Small intestine (tissue), 7 donors: Measurements from ENCODE around the gene LHX2. TPM values are rescaled to one million over a fixed set of nuclear protein-coding genes. Genes with fewer than 3 reads are reported as not detected.

Experiments used
- DNase-seq, 2 donors: peaks; one replicate each; pipeline versions ENCODE4 v3.0.0 to v3.0.0-alpha.2; 2013
- FAIRE-seq: peaks from 2 replicates; lab custom pipeline; 2012; peaks lifted over from hg19 to GRCh38; lab: Jason Lieb, UNC
- H3K27ac ChIP-seq, 3 donors: one replicate each; pipeline ENCODE4 v1.5.1; 2013; ENCODE audit warnings: low read length in 2 of 3, mild to moderate bottlenecking in 2 of 3, control low read depth in 1 of 3, inconsistent platforms in 1 of 3, low read depth in 1 of 3, moderate library complexity in 1 of 3
- H3K27me3 ChIP-seq, 3 donors: one replicate each; pipeline ENCODE4 v1.6.1; 2013; ENCODE audit warnings: low read length in 3 of 3, inconsistent platforms in 1 of 3; ENCODE audit not compliant: control insufficient read depth in 3 of 3, insufficient read depth in 3 of 3
- H3K36me3 ChIP-seq, 3 donors: one replicate each; pipeline ENCODE4 v1.6.1; 2013; ENCODE audit warnings: low read length in 3 of 3, inconsistent platforms in 1 of 3, low read depth in 1 of 3, mild to moderate bottlenecking in 1 of 3, moderate library complexity in 1 of 3; ENCODE audit not compliant: control insufficient read depth in 3 of 3, insufficient read depth in 2 of 3
- H3K4me1 ChIP-seq, 3 donors: one replicate each; pipeline ENCODE4 v1.6.1; 2013; ENCODE audit warnings: low read length in 2 of 3, inconsistent platforms in 1 of 3, low read depth in 1 of 3, mild to moderate bottlenecking in 1 of 3, moderate library complexity in 1 of 3; ENCODE audit not compliant: control insufficient read depth in 3 of 3, insufficient read depth in 2 of 3
- H3K4me3 ChIP-seq, 3 donors: one replicate each; pipeline ENCODE4 v1.5.1; 2013; ENCODE audit warnings: low read length in 3 of 3, control low read depth in 1 of 3, inconsistent platforms in 1 of 3, low read depth in 1 of 3, mild to moderate bottlenecking in 1 of 3, moderate library complexity in 1 of 3
- H3K9me3 ChIP-seq, 2 donors: one replicate each; pipeline ENCODE4 v1.6.1; 2013; ENCODE audit warnings: low read depth in 1 of 2, low read length in 1 of 2; ENCODE audit not compliant: control insufficient read depth in 2 of 2, insufficient read depth in 1 of 2
- WGBS, 3 donors: extraction: QIAGEN DNeasy Blood & Tissue Kit; methylation state at CpG; one replicate each; pipeline ENCODE4 v1.1.7; 2013; 5-methylcytosine and 5-hydroxymethylcytosine counted together
- polyA plus RNA-seq, 4 donors: library from polyadenylated mRNA; stranded (reverse) in 3 of 4; unstranded in 1 of 4; fragments of 200-250 nt in 3 of 4; fragments of 120-200 nt in 1 of 4; gene quantifications; one replicate each; pipeline versions ENCODE4 v1.2.1 to v1.2.3, GENCODE V29; 2013
- donor health status: healthy with polysubstance abuse.
- donor health status: control.
- donor health status: control.
- donor health status: Bipolar disorder and iron deficiency.
- donor health status: healthy.

LHX2 gene
- polyA plus RNA-seq, 4 donors = 0.07 TPM; not detected in 3

GRCh38 chr9:124030969-124031451 lies 19.4 kb downstream of the LHX2 start:
- no peaks in the 10 kb centered on the region for H3K36me3 ChIP-seq
- FAIRE-seq = no peak
- H3K27ac ChIP-seq = no peak overlapping the region
- H3K27me3 ChIP-seq = peaks cover 0 to 85% (median 30%) of the 10 kb centered on the region in 3 donors
- 16 to 66% (median 43%) methylated on average over 16 of the region's 16 CpGs for WGBS, 3 donors
- no peaks in the 10 kb centered on the region for H3K4me1 ChIP-seq
- no peaks in the 10 kb centered on the region for H3K9me3 ChIP-seq
- peak in 1 of 2 donors; percentile 28 for DNase-seq
- peak overlapping the region in 1 of 3 donors; percentile 35 for H3K4me3 ChIP-seq

- no peaks in the 10 kb centered on the region for H3K4me1 ChIP-seq
- peaks cover 0 to 86% (median 35%) of the 10 kb centered on the region in 3 donors for H3K27me3 ChIP-seq
- H3K4me3 ChIP-seq = no peak overlapping the region
- peak in 1 of 2 donors; percentile 8 for DNase-seq
- no peak for FAIRE-seq
- H3K27ac ChIP-seq = no peak overlapping the region
- WGBS, 3 donors = 1 to 6% (median 4%) methylated on average over 24 of the region's 24 CpGs
- no peaks in the 10 kb centered on the region for H3K36me3 ChIP-seq
- no peaks in the 10 kb centered on the region for H3K9me3 ChIP-seq
These were observed 20.7 kb downstream of the LHX2 start for GRCh38 chr9:124032247-124032646.

GRCh38 chr9:124033348-124033747 lies 21.8 kb downstream of the LHX2 start:
- Histone ChIP-seq H3K27me3 (peaks cover 0 to 86% (median 39%) of the 10 kb centered on the region in 3 donors), H3K27ac (no peak overlapping the region), H3K9me3 (no peaks in the 10 kb centered on the region), H3K36me3 (no peaks in the 10 kb centered on the region), H3K4me3 (no peak overlapping the region), H3K4me1 (no peaks in the 10 kb centered on the region)
- WGBS, 3 donors = 56 to 78% (median 62%) methylated on average over 5 of the region's 5 CpGs
- FAIRE-seq (no peak), DNase-seq (no peak)

- no peaks in the 10 kb centered on the region for H3K9me3 ChIP-seq
- H3K4me1 ChIP-seq = no peaks in the 10 kb centered on the region
- DNase-seq (no peak), FAIRE-seq (no peak)
- H3K4me3 ChIP-seq = no peak overlapping the region
- peaks cover 0 to 84% (median 38%) of the 10 kb centered on the region in 3 donors for H3K27me3 ChIP-seq
- H3K27ac ChIP-seq = no peak overlapping the region
- 70 to 79% (median 76%) methylated on average over 3 of the region's 3 CpGs for WGBS, 3 donors
- H3K36me3 ChIP-seq = no peaks in the 10 kb centered on the region
These were observed 22.4 kb downstream of the LHX2 start for GRCh38 chr9:124033967-124034366.

- no peak overlapping the region for H3K4me3 ChIP-seq
- no peaks in the 10 kb centered on the region for H3K4me1 ChIP-seq
- DNase-seq (no peak), FAIRE-seq (no peak)
- WGBS, 3 donors = 79 to 84% (median 82%) methylated on average over 17 of the region's 17 CpGs
- no peak overlapping the region for H3K27ac ChIP-seq
- H3K9me3 ChIP-seq = no peaks in the 10 kb centered on the region
- H3K27me3 ChIP-seq = peaks cover 0 to 84% (median 47%) of the 10 kb centered on the region in 3 donors
- H3K36me3 ChIP-seq = no peaks in the 10 kb centered on the region
These were observed 23.6 kb downstream of the LHX2 start for GRCh38 chr9:124035001-124035650.

GRCh38 chr9:124036578-124036977 lies 25.0 kb downstream of the LHX2 start:
- no peak for DNase-seq
- Histone ChIP-seq H3K4me3 (no peak overlapping the region), H3K4me1 (peaks cover 0 to 6% (median 0%) of the 10 kb centered on the region in 3 donors), H3K9me3 (no peaks in the 10 kb centered on the region), H3K36me3 (no peaks in the 10 kb centered on the region), H3K27ac (no peak overlapping the region), H3K27me3 (peaks cover 0 to 83% (median 51%) of the 10 kb centered on the region in 3 donors)
- no peak for FAIRE-seq
- 81 to 100% (median 97%) methylated on average over 1 of the region's 1 CpG for WGBS, 3 donors

GRCh38 chr9:124037790-124038189 lies 26.2 kb downstream of the LHX2 start:
- Histone ChIP-seq H3K27ac (no peak overlapping the region), H3K4me1 (peaks cover 0 to 6% (median 0%) of the 10 kb centered on the region in 3 donors), H3K27me3 (peaks cover 0 to 82% (median 41%) of the 10 kb centered on the region in 3 donors), H3K9me3 (no peaks in the 10 kb centered on the region), H3K36me3 (no peaks in the 10 kb centered on the region), H3K4me3 (no peak overlapping the region)
- DNase-seq (peak in 1 of 2 donors; percentile 8), FAIRE-seq (no peak)
- 50 to 56% (median 52%) methylated on average over 6 of the region's 6 CpGs for WGBS, 3 donors

- FAIRE-seq = no peak
- H3K36me3 ChIP-seq = no peaks in the 10 kb centered on the region
- 11 to 17% (median 16%) methylated on average over 6 of the region's 6 CpGs for whole genome bisulfite sequencing, 3 donors
- no peak overlapping the region for H3K4me3 ChIP-seq
- H3K27ac ChIP-seq = no peak overlapping the region
- DNase-seq = no peak
- H3K4me1 ChIP-seq = peaks cover 0 to 6% (median 0%) of the 10 kb centered on the region in 3 donors
- H3K9me3 ChIP-seq = no peaks in the 10 kb centered on the region
- H3K27me3 ChIP-seq = peaks cover 0 to 81% (median 41%) of the 10 kb centered on the region in 3 donors
These were observed 26.7 kb downstream of the LHX2 start for GRCh38 chr9:124038239-124038638.
